ENCODE results near the gene GATA5.

GATA5 gene

DNA sequence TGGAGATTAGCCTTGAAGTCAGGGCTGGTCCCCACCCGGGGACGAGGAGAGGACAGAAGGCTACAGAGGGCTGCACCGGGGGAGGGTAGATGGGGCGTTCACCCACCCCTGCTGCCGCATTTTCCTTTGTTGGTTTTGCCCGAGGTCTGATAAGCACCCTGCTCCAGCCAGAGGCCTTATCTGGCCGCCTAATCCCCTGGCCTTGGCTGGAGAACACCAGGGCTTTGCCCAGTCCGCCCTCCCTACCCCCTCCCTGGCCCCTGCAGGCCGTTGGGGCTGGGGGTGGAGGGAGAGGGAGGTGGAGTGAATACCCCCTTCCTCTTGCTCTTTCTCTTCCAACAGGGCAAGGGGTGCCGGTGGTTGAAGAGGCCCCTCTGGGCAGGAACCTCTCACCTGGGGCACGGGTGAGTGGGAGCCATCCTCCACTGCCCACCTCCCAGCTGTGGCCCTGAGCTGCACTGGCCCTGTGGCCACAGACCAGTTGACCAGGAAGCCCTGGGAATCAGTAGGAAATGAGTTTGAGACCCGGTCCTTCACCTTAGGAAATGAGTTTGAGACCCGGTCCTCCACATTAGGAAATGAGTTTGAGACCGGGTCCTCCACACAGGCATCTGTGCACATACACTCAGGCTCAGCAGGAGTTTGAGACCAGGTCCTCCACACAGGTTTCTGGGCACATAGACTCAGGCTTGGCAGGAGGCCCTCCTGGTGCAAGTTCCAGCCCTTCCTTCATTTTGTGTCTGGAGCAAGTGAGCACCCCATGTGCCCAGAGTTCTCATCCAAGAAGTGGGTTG is 12.0 kb upstream of the GATA5 start:
- no peak for DNase-seq (ENCODE audit: low spot score)

DNA sequence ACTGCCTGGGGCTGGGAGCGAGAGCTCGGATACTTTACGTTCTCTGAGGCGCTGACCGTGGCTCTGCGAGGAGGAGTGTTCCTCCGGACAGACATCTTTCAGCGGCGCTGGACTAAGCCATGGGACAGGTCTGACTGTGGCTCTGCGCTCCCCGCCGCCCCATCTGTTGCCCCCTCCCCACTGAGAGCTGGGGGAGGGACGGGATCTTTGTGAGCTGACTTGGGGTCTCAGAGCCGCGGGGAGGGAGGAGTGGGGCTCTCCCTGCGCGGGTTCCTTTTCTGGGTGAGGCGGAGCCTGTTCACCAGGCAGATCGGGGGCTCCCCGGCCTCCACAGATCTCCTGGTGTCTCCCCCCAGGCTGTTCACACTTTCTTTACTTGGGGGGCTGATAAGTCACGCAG is 11.3 kb upstream of the GATA5 start:
- no peak for DNase-seq (ENCODE audit: low spot score)

DNA sequence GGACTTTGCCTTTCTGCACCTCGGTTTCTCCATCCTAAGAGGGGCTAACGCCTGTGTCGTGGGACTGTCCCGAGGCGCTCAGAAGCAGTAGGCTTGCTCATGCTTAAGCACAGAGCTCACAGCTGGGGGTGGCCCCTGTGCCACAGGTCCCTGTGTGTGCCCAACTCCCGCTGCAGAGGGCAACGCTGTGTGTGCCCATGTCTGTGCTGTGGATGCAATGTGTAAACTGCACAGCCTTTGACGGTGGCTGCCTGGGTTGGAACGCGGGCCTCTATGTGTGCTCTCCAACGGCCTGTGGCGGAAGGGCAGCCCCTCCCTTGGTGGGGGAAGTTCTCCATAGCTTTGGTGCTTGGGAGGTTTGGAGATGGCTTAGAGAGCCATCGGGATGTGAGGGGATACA is 10.7 kb upstream of the GATA5 start:
- no peak for DNase-seq (ENCODE audit: low spot score)

DNA sequence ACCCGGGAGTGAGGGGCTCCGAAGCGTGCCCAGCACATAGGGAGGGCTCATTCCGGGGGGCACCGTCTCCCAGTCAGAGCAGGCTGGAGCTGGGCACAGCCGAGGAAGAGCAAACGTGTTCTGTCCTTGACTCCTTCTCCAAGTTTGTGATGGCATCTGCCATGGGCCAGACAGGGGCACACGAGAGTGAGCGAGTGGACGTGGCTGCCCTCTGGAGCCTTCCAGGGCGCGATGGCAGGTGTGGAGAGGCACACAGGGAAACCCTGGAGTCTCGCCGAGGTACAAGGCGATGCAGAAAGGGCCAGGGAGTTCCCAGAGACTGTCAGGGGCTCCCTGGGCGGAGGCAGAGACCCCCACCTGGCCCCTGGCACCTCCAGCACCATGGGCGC is 9.9 kb upstream of the GATA5 start:
- DNase-seq (ENCODE audit: low spot score): no peak

DNA sequence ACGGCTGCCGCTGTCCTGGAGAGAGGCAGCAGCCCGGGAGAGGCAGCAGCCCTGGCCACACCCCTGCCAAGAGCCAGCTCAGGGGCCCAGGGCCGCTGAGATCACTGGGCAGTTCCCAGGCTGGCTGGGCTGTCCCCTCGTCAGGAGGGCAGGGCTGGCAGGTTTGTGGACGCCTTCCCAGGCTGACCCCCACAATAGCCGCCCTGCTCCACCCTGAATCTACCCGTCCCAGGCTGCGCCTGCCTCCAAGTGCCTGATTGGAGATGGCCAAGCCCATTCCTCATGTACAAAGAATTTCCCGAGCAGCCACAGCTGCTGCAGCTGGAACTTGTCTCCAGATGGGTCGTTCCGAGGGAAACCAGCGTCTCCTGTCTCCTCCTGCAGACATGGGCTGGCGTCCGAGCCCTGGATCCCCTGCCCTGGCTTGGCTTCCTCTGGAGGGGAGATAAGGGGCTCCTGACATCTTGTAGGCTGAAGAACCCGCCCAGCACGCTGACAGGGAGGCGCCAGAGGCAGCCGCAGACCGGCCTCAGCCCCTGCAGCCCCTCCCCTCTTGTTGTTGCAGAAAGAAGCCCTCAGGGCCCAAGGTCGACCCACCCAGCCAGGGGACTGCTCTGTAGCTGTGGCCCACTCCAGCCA is 9.4 kb upstream of the GATA5 start:
- DNase-seq (ENCODE audit: low spot score): no peak

DNA sequence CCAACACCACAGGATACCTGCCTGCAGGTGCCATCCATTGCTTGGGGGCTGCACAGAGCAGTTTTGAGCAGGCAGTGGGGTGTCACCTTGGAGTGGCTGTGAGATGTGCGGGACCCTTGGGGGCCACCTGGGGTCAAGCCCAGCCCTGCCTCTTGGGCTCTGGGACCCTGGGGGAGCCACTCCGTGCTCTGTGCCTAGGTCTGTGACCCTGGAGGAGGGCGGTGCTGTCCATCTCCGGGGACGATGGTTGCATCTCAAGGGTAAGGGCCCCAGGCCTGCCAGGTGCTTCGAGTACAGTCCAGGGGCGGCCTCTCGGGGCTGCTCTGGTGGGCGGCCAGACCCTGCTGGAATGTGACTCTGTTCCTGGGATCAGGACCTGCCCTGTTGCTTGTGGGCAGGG is 8.7 kb upstream of the GATA5 start:
- DNase-seq (ENCODE audit: low spot score): no peak

DNA sequence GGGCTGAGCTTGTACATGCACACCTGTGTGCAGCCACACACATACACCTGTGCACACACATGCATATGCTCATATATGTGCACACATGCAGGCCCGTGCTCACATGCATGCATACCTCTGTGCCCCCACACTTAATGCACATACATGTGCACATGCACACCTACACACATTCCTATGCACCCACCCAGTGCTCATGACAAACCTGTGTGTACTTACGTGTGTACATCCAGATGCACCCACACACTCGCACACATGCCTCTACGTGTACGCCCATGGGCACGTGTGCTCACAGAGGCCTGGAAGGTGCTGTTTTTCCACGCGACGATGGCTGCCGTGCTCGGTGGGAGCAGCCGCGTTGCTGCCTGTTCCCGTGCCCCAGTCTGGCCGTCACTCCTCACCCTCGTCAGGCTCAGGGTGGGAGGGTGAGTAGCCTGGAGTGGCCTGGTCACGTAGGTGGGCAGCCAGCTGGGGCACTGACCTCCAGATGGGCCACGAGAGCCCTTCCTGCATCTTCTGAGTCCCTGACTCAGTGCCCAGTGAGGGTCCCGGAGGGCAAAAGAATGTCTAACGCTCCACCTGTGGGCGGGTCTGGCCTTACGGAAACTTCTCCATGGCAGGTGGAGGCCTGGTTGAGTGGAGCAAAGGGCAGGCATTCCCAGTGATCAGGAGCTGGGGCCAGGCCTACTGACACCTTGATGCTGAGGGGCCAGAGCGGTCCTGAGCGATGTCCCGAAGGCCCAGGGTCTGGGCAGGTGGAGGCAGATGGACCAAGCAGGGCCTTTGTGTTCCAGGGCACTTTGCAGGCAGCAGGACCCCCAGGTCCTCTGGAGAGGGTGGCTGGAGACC is 8.0 kb upstream of the GATA5 start:
- DNase-seq (ENCODE audit: low spot score): no peak

DNA sequence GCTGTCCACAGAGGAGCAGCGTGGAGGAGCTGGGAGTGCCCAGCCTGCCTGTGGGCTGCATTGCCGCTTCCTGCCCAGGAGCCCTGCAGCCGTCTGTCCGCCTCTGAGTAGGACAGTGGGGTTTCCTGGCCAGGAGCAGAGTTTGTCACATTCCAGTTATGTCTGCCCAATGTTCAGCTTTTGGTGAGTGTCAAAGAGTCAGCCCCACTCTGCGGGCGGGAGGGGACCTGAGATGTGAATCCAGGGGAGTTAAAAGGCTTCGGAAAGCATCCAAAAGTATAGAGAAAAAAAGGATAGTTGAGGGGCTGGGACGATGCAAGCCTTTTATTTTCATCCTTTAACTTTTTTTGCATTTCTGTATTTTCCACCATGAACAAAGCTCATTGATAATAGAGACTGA is 7.2 kb upstream of the GATA5 start:
- no peak for DNase-seq (ENCODE audit: low spot score)

DNA sequence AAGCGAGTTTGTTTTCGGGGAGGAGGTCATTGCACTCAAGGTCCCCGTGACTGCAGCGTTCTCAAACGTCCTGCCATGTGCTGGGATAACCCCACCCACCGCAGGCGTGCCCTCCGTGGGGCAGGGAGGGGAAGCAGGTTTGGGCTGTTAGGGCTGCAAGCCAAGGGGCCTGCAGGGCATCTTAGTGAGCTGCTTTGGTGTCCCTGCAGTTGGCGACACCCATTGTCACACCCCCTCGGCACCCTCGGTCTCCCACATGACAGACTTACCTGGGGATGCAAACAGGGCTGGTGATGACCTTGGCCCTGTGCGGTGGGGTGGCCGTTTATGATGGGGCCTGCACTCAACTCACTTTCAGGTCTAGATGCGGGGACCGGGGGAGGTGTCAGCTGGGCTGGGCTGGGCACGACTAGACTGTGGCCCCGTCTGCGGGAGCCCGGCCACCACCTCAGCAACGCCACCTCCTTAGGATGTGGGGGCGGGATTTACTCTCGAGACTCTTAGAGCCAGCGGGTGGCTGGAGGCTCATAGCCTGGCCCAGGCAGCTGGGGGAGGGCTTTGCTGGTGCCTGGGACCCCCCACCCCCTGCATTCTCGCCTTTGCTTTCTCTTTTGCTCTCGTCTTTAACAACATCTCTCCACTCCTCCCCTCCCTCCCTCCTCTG is 6.5 kb upstream of the GATA5 start:
- DNase-seq (ENCODE audit: low spot score): no peak

DNA sequence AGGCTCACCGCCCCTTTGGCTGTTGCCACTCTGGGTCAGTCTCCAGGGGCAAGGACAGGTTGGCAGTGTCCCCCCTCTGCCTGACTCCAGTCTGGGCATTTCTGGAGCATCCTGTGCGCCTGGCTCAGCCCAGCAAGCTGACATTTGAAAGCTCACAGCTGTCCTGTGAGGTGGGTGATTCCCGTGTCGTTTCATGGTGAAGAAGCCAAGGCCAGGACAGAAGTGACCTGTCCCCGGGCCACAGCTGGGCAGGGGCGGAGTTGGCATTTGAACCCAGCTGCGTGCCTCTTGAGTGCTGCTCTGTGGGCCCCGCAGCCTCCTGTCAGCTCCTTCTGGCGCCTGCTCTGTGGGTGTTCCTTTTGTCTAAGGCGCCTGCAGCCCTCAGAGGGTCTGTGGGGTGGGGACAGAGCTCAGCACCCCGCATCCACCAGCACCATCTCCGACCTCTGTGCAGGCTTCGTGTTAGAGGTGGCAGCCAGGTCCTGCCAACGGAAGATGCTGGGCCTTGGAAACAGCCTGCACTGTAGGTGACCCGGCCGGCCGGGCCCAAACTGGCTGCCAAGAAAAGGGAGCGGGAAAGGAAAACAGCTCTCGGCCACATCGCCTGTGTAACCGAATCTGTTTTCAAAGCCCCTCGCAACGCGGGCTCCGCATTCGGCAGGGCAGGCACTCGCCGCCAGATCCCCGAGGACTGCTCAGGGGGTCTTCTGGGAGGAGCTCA is 5.8 kb upstream of the GATA5 start:
- DNase-seq (ENCODE audit: low spot score): no peak

DNA sequence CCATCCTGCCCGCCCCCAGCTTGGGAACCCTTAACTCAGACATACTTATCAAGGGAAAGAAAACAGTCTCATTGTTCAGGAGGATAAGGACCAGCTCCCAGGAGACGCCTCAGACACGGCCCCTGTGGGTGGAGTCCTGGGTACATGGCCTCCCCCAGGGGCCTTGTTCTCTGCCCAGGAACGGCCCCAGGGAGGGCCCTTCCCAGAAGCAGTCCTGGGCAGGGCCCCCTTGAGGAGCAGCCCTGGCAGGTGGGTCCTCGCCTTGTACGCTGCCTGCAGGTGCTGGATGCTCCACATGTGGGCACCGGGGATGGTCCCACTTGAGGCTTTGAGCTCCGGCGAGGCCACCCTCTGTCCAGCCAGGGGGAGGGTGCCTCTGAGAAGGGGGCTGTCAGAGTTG is 4.5 kb upstream of the GATA5 start:
- no peak for DNase-seq (ENCODE audit: low spot score)

DNA sequence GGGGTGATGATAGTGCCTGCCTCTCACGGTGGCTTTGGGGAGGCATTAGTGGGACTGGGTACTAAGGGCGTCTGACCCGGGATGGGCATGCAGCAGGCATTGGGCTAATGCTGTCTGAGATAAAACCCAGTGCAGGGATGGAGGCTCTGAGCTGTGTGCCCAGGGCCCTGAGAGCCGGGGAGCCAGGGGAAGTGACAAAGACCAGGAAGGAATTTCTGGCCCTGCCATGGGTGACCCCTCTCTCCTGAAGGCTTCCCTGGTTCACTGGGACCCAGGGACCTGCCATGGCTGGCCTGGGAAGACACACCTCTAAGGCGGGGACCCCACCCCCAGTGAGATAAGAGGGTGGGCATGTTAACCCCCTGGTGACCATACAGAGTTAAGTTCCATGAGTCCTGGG is 3.9 kb upstream of the GATA5 start:
- DNase-seq (ENCODE audit: low spot score): no peak

DNA sequence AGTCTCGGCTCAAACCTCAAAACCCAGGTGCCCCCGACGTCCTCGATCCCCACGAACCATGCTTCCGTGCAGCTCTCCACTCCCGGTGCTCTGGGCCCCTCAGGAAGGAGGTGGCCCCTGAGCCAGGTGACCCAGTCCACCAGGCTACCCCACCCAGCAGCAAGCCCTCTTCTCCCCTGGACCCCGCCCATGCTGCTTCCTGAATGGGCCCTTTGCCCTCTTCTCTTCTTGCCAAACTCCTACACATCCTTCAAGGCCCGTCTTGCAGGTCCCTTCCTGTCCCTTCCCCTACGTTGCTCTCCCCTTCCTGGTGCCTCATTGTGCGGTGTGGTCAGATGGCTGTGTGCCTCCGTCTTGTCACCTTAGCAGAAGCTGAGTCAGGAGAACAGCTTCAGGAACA is 3.4 kb upstream of the GATA5 start:
- DNase-seq (ENCODE audit: low spot score): no peak

DNA sequence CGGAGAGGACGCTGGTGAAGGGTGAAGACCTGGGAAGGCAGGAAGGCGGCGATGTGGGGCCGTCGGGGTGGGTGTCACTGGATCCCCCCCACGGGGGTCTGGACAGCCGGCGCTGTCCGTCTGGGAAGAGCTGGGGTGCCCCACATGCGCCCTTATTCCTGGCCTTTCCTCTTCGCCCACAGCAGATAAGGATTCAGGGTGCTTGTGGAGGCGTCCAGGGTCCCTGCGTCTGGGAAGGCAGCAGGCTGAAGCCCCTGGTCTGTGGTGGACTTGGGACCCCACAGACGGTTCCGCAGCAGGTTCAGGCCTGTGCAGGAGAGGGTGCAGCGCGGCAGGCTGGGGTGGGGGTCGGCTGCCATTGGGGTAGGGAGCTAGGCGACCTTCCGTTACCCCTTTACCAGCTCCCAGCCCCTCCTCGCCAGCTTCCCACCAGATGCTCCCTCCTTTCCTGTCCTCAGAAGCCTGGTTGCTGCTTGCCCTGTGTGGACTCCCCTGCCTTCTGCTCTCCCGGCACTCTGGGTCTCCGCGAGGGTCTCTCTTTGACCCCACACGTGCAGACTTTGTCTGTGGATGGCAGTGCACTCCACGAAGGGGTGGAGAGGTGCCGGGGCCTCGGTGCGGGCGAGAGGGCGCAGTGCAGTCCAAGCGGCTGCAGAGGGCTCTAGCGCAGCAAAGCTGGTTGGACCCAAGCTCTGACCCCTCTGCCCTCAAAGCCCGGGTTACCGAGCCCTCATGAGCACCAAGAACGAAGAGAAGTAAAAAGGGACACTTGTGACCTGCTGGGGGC is 2.1 kb upstream of the GATA5 start:
- no peak for DNase-seq (ENCODE audit: low spot score)

DNA sequence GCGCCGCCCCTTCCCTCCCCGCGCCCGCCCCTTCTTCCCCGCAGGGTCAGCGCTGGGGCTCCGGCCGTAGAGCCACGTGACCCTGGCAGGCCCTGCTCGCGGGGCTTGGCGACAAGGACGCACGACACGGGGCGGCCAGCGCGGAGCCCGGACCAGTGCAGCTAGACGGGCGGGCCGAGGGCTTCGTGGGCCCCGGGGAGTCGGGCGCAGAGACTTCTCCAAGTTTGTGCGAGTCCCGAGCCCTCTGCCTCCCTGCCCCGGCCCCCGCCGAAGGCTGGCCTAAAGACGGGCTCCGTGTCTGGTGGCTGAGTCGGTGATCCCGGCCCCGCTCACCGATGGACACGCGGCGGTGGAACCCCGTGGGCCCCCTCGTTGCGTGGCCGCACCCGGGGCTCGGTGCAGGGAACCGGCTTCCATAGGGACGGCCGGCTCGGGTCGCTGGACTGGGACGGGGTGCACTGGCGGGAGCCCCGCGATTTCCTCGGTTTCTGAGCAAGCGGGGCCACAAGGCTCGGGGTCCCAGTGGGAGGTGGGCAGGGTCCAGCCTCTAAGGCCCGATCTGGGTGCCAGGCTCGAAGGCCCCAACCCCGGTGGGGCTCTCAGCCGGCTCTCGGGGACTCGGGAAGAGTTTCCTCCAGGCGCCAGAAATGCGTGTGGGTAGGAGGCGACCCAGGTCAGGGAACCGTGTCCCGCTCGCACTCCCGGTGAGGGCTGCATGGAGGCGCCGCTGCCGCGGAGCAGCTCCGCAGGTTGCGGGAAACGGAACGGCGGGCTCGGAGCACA is 452 bp upstream of the GATA5 start:
- DNase-seq (ENCODE audit: low spot score): no peak

DNA sequence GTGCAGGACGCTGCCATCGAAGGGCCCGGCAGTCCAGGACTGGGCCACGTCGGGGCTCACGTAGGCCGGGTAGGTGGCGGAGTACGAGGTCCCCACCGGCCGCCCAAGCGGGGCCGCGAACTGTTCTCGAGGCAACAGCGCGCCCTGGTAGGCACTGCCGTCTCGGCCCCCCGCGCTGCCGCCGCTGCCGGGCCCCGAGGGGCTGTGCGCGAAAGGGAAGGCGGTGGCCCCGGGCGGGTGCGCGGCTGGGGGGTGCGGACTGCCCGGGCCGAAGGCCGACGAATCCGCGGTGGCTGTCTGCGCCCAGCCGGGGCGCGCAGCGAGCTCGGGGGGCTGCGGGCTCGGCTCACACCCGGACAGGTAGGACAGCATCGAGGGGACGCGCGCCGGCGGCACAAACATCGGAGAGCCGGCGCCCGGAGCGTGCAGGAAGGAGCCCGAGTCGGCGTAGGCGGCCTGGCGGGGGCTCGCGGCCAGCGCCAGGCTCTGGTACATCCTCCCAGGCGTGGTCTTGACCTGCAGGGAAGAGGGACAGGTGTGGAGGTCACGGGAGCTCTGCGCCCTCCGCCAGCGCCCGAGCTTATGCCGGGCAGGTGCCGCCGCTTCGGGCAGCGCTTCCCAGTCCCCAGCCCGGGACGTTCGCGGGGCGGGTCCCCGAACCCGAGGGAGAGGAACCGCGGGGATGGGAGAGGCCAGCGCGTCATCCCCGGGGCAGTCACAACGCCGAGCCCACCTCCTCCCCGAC is 596 bp downstream of the GATA5 start:
- DNase-seq (ENCODE audit: low spot score): no peak

DNA sequence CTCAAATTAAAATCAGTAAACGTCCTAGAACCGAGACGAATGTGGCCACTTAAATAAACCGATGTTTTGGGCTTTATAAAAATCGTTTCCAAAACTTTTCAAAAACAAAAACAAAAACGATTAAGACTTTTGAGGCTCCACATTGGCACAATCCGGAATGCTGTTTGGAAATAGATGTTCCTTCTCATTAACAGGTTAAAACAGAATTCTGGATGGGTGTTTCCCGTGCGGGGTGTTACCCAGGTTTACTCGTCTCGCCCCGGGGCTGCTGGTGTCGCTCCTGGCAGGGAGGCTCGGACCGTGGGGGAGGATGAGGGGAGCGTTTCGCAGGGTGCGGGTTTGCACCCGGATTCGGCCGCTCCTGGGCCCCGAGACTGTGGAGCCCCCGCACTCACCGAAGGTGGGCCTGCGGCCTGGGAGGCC is 1.2 kb downstream of the GATA5 start:
- no peak for DNase-seq (ENCODE audit: low spot score)

DNA sequence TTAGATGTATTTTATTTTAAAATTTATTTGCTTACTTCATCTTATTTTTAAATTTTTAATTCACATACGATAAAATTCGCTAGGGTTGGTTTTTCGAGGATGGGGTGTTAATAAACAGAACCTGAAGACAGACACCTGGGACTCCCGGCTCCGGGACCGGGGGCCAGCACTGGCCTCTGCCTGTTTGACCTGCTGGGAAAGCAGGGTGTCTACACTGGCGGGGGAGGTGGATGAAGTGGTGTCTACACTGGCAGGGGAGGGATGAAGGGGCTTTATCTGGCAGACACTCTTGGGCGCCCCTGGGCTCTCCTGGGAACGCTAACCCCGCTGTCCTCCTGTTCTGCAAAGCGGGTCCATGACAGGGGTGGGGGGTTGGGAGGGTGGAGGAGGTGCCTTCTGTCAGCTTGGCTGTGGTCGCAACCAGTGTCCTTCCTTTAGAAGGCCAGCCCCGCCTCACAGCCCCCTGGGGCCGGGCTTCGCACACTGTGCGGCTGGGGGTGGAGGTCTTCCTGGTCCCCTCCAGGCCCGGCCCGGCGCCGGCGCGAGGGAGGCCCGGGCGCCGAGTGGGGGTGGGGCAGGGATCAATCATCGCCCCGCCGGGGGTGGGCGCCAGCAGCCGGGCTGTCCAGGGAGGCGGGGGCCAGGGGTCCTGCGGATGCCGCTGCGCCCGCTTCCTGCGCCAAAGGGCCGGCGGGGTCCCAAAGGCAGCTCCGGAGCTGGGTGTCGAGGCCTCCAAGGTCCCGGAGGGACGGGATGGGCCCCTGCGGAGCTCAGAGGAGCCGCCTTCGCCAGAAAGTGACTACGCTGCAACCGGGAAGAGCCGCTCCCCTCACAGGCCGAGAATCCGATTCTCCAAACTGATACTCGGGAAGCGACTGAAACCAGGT is 1.8 kb downstream of the GATA5 start:
- no peak for DNase-seq (ENCODE audit: low spot score)
